ENCODE data around the gene GLP1R.

DNA sequence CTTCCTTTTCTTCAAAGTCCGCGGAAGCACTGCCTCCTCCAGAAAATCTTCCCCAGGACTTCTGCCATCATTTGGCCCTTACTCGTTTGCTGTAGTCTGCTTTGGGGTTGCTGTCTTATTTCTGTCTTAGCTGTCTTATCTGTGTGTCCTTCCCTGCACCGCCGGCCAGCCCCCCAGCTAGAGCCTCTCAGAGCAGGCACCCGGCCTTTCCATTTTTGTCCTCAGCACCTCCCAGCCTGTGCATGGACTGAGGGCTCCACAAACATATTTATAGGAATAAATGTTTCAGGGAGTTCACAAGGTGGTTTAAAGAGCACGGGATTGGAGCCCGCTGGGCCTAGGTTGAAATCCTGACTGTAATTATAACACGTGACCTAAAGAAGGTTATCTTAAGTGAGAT is 8.1 kb downstream of the GLP1R start:
- TF ChIP-seq, protein P1, sequence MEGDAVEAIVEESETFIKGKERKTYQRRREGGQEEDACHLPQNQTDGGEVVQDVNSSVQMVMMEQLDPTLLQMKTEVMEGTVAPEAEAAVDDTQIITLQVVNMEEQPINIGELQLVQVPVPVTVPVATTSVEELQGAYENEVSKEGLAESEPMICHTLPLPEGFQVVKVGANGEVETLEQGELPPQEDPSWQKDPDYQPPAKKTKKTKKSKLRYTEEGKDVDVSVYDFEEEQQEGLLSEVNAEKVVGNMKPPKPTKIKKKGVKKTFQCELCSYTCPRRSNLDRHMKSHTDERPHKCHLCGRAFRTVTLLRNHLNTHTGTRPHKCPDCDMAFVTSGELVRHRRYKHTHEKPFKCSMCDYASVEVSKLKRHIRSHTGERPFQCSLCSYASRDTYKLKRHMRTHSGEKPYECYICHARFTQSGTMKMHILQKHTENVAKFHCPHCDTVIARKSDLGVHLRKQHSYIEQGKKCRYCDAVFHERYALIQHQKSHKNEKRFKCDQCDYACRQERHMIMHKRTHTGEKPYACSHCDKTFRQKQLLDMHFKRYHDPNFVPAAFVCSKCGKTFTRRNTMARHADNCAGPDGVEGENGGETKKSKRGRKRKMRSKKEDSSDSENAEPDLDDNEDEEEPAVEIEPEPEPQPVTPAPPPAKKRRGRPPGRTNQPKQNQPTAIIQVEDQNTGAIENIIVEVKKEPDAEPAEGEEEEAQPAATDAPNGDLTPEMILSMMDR (conservative IDR thresholded peaks at IDR 0.05; ENCODE audit: low read depth, low read length): no peak
- TF ChIP-seq EZH2 (IDR thresholded peaks at IDR 0.05; ENCODE audit: borderline replicate concordance, low read depth, low read length, poor library complexity, severe bottlenecking): no peak
